DOHH2 (cell line): ENCODE data around the gene CELF1.

ENCODE experiments used
- CTCF ChIP-seq: fragments of 200-600 bp; sonication (generic); IDR thresholded peaks from one replicate; pipeline ENCODE4 v1.5.1; 2014; ENCODE audit warnings: antibody characterized with exemption, mild to moderate bottlenecking, low read depth, low read length; ENCODE audit not compliant: poor library complexity, severe bottlenecking
- EZH2phosphoT487 ChIP-seq: fragments of 200-600 bp; sonication (generic); IDR thresholded peaks from 2 replicates; pipeline ENCODE4 v1.6.1; 2017; ENCODE audit warnings: borderline replicate concordance, mild to moderate bottlenecking, antibody characterized with exemption, low read length, moderate library complexity, mixed read lengths

- TF ChIP-seq CTCF (no peak), EZH2phosphoT487 (no peak)
Measured at GRCh38 chr11:47435687-47436086, 117.2 kb downstream of the CELF1 start.
